ENCODE results near the gene ZNF785.

DNA sequence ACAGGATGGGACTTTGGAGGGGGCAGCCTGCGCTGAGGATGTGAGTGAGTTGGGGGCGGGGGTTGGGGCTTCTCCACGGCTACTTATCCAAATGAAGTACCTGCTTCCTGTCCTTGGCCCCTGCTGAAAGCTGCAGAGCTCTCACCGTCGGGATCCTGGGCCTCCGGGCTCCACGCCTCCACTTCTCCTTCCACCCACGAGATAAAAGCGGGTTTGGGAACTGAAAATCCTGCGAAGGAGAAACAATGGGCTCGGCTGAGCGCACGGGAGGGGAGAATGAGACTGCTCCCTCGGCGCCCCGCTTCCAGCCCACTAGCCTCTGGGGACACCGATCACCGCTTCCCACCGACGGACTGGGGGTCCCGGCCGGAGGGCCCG is 486 bp downstream of the ZNF785 start:
- TF ChIP-seq, protein P1, sequence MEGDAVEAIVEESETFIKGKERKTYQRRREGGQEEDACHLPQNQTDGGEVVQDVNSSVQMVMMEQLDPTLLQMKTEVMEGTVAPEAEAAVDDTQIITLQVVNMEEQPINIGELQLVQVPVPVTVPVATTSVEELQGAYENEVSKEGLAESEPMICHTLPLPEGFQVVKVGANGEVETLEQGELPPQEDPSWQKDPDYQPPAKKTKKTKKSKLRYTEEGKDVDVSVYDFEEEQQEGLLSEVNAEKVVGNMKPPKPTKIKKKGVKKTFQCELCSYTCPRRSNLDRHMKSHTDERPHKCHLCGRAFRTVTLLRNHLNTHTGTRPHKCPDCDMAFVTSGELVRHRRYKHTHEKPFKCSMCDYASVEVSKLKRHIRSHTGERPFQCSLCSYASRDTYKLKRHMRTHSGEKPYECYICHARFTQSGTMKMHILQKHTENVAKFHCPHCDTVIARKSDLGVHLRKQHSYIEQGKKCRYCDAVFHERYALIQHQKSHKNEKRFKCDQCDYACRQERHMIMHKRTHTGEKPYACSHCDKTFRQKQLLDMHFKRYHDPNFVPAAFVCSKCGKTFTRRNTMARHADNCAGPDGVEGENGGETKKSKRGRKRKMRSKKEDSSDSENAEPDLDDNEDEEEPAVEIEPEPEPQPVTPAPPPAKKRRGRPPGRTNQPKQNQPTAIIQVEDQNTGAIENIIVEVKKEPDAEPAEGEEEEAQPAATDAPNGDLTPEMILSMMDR (IDR thresholded peaks at IDR 0.05 in 4 of 5, conservative IDR thresholded peaks at IDR 0.05 in 1 of 5) = no peak
- TF ChIP-seq POLR2A (IDR thresholded peaks at IDR 0.05) = no peak
